ENCODE measurements around the gene LHX8.
"Not testable (repeated sequence)": the region's sequence is repeated elsewhere in the genome, so short reads cannot be mapped to it uniquely, and the experiment has no call there.

Gene LHX8

DNA sequence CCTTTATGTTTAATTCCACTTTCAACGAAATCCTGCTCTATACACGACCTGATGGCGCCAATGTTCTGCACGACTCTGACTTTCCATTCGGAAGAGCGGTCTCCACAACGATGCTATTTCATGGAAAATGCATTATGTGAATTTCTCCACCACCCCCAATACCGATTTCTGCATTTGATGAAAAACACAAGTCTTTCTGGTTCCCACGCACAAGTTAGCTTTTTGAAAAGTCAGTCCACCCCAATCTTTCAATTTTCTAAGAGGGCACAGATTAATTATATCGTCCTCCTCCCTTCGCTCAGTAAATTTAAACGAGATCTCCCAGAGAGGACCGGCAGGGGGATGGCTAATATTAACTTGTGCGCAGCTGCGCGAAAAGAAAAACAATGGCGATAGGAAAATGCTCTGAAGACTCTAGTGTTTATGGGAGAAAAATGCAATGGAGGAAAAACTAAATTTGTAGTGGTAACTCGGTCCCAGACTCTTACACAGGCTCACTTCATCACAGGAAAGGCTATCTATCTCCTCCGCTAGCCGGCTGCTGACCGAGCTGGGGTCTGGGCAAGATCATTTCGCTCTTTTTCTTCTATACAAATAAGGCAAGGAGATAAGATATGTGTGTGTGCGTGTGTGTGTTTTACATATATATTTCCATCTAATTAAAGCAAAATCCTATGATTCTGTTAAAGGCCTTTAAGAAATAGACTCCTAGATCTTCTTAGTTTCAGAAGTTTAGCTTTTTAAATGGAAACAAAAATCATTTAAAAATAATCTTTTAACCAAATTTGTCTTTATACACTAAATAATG, 1.2 kb upstream of the LHX8 start:
- no peak for DNase-seq

- DNase-seq = no peak
Measured at GRCh38 chr1:75134647-75135572, 722 bp downstream of the LHX8 start.

GRCh38 chr1:75135573-75136194, 1.5 kb downstream of the LHX8 start:
- no peak for DNase-seq

GRCh38 chr1:75136195-75136815, 2.1 kb downstream of the LHX8 start:
- DNase-seq = no peak

GRCh38 chr1:75136921-75137641, 2.9 kb downstream of the LHX8 start:
- DNase-seq = no peak

DNA sequence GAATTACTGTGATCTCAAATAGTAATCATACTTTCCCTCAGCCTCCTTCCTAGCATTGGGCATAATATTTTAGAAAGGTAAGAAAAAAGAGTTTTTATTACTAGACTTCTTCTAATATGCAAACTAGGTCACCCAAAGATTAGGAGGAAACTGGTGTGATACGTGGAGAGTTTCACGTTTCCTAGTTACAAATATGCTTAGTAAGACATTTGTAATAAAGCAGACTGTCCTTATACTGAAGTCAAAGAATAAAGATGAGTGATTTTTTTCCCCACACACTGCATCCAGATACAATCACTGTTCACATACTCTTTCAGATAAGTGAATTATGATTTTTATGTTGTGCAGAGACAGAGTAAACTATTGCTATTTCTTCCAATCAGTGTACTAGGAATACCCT, 17.9 kb downstream of the LHX8 start:
- DNase-seq = no peak

DNA sequence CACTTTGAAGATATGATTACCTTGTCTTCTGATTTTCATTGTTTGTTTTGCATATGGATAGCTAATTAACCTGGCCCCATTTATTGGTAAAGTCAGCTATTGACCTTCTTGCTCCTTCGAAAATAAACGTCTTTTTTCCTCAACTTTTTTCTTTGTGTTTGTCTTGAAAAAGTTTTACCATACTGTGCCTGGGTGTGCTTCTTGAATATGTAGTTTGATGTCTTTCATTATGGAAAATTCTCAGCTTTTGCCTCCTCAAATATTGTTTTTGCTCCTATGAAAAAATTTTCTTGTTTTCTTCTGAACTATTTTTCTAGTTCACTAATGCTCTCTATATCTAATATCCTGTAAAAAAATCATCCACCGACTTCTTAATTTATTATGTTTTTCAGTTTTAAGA, 25.0 kb downstream of the LHX8 start:
- no peak for DNase-seq

DNA sequence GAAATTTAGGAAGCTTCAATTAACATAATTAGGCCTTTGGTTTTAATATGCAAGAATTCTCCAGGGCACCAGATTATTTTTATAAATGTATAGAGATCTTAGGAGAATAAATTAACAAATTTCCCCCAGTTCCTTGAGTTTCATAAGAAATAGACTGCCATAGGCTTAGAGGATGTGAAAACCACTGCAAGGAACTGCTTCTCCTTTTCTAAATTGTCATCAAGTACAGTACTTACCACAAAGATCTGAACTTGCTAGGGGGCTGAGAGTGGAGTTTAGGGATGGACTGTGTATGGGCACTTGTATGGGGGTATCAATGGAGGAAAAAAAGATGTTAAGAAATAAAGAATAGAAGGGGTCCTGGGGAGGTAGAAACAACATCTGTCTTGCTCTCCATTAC, 31.1 kb downstream of the LHX8 start:
- no peak for DNase-seq

DNA sequence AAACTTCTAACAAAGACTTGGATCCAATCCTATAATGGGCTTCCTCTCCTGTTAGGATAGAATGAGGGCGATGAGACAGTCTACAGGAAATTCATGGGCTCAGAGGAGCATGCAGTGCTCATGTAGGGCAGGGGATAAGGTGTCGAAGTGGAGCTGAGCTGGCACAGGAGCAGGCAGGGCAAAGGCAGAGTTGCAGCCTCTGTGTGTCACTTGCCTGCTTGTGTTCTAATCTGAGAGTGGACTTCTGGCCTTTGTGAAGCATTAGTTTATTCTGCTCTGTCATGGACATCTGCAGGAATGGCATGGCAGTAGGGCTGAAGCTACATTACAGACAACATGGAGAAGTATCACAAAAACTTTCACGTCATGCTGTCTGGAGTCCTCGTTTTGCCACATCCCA, 32.6 kb downstream of the LHX8 start:
- no peak for DNase-seq

- DNase-seq = no peak
Measured at GRCh38 chr1:75170011-75170410, 35.8 kb downstream of the LHX8 start.

DNA sequence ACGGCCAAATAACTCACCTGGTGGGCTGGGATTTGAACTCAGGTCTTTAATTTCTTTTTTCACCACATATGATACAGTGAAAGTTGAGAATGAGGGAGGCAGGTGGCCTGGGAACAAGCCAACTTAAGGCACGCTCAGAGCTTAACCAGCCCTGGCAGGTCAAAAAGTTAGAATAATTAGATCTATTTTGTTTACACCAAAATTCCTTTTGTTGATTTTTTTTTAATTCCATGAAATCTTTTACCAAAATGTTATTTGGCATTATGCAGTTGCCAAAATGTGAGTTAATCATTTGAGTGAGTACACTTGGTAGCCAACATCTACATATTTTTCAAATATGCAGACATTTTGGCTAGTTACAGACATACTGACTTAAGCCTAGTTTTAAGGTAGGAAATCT, 36.8 kb downstream of the LHX8 start:
- no peak for DNase-seq

- DNase-seq = no peak
Measured at GRCh38 chr1:75171876-75172275, 37.7 kb downstream of the LHX8 start.

DNA sequence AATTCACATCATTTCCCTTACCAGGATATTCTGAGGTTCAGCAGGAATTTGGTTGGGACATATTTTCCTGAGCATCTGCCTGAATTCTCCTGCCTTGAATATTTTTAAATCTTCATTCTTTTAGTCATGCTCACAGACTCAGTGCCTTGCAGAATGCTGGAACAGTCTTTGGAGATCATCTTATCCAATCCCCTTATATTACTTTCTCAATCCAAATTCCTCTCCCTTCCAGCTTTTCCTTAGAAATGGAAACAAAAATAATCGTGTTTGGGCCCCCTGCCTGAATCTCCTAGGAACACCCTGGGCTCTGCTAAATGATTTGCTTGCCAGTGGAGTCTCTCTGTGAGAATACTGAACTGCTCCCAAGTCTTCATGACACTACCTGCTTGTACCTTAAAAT, 38.4 kb downstream of the LHX8 start:
- DNase-seq = no peak

DNA sequence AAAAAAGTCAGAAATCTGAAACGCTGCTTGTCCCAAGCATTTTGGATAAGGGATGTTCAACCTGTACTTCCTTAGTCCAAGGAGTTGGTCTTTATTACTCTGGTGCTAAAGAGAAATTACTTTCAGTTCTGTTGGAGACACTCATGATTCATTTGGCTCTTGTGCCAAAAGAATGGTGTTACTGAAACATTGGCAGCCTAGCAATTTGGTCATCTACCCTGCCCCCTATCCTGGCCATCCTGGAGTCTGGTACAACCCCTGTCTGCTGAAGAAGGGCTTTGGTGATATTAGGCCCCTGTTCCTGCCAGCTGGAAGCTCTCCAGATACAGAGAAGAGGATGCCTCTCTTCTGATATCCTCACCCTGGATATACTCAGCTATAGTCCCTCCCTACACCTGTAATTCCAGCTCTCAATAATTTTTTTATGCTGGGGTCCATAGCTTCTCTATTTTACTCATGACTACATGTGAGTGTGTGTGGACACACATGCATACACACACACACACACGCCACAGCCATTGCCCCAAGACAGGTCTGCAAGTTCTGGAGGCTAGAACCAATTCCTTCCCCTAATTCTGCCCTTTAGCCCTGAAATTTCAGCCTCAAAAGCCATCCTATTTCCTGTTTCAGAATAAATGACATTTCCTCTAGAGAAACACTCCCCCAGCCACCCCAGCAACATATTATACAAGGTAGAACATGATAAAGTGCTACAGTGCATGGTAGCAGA, 40.0 kb downstream of the LHX8 start:
- DNase-seq = no peak

GRCh38 chr1:75181214-75181955, 47.2 kb downstream of the LHX8 start:
- not testable (repeated sequence) for DNase-seq

DNA sequence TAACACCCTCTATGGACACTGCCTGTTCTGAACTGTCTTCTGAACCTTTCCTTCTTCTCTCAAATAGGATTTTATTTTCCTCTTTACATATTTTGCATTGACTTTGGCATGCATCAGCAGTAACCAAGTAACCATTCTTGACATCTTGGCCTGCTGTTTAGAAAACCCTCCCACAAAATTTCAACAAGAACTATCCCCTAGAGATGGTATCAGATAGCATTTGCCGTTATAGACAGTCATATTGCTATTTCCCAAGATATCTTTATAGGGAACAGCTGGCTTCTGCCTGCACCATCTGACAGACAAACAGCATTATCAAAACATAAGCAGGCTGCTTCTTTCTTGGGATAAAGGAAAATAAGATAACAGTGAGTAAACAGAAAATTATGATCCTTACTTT, 54.7 kb downstream of the LHX8 start:
- DNase-seq = no peak

DNA sequence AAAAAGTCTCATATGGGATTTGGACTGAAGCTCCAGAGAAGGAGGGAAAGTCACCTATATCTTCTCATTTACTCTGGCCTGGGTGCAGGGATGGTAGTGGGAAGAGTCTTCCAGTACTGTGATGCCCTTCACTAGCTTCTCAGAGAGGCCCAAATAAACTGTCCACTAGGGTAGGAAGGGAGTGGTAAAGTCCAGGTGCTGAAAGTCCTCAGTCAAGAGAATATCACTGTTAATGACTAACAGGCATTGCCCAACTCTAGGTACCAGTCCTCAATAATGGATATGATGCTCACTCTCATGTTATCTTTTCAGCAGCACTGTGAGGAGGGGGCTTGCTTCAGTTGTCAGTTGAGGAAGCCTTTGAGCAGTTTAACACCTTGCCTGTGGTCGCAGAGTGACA, 64.0 kb downstream of the LHX8 start:
- no peak for DNase-seq

DNA sequence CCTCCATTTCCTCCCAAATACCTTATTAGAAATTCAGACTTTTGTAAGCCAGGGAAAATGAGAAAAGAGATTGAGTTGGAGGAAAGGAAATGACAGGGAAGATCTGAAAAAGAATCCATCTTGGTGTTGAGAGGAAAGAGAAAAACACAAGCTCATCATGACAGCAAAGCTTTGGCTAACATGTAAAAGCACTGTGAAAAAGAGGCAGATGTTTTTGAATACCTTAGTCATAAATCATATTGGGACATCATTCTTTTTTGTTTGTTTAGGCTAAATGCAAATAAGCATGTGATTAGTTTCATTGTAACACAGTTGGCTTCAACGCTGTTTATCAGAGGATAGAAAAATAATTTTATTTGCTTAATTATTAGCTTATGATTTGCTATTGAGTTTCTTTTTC, 64.6 kb downstream of the LHX8 start:
- no peak for DNase-seq

DNA sequence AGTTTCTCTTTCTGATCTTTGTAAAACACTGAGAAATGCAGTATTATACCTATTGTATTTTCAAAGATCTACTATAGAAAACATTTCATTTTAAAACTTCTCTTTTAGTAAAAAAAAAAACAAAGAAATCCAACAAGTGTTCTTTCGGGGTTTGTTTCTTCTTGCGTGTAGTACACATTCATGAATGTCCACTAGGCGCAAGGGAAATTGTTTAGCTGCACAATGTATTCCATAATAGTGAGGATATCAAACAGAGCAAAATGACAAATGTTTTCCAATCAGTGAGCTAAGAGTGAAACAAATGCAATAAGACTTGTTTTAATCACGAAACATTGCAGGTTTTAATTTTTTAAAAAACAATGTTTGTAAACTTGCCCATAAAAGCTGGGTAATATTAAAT, 68.6 kb downstream of the LHX8 start:
- DNase-seq = no peak

- no peak for DNase-seq
Measured at GRCh38 chr1:75203415-75204277, 69.5 kb downstream of the LHX8 start.

Measured in SIG-M5 (cell line).